ENCODE data around the gene DAGLA.
A peak's percentile ranks its signal among the peaks of the same experiment; 100 is the strongest.

DAGLA gene

DNA sequence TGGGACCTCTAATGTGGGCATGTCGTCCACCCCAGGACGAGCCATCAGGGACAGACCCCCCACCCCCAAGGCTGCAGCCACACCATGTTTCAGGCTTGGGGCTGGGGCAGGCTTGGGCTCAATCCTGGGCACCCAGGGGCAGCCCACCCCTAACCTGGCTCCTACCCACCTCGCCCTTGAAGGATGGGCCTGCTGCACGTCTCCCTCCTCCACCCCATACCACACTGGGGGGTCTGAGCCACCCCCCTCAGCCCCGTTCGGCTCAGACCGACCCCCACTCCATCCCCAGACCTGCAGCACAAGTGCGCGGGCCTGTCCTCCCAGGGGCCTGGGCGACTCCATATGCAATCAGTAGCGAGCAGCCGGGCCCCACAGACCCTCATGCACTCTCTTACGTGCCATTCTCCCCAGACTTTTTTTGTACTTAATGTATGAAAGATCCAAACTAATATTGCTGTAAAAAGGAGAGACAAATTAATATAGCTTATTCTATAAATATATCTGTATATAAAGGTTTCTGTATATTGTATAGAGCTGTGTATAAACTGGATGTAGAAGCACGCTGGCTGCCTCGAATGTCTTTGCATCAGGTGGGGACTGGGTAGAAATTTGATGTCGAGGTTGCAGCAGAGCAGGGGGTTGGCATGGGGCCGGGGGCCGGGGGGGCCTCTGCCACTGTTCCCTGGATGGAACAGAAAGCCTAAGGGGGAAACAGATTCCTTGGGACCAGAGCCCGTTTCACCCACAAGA, 66.4 kb downstream of the DAGLA start:
- FAIRE-seq: no peak
- no peak for TF ChIP-seq SPI1 (IDR thresholded peaks at IDR 0.05; ENCODE audit: low read depth, low read length)
- TF ChIP-seq POLR2AphosphoS5 (IDR thresholded peaks at IDR 0.05; ENCODE audit: low read depth, low read length): no peak
- no peak for TF ChIP-seq POLR2A (IDR thresholded peaks at IDR 0.05; ENCODE audit: low read depth, low read length)
- no peak for TF ChIP-seq POU2F2 (IDR thresholded peaks at IDR 0.05; ENCODE audit: low read depth, low read length)
- no peak for TF ChIP-seq TAF1 (IDR thresholded peaks at IDR 0.05; ENCODE audit: low read depth, low read length)
- TF ChIP-seq PAX5 (IDR thresholded peaks at IDR 0.05; ENCODE audit: insufficient read depth, low read length, severe bottlenecking): no peak
- DNase-seq (ENCODE audit: insufficient read length, low spot score): no peak

DNA sequence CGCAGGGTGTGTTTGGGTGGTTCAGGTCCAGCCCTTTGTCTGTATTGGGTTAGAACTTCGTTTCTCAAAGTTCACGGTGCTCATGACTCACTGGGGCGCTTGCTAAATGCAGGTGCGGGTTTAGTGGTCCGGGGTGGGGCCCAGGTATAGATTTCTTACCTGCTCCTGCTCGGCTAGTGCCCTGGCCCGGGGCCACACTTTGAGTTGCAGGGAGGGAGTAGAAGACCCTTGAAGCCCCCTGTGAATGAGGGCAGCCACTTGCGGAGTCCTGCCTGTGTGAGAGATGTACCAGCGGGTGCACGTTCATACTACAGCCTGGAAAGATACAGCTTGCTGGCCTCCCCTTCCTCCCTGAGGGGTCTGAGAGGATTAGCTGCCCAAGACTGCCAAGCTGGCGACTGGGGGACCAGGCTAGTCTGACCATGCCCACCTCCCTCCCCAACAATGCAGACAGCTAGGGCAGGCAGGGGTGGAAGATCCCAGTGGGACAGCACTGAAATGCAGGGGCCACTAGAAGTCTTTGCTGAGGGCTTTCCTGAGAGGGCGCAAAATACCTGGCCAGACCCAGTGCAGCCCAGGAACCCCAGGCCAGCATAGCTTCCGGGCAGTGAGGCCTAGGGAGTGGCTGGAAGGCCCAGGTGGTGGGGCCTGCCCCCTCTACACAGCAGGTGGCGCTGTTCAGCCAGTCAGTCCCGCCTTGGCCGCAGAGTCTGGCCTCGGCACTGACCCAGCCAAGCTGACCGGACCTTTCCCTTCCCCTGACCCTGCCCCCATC, 67.2 kb downstream of the DAGLA start:
- FAIRE-seq (peak; percentile 48), DNase-seq (ENCODE audit: insufficient read length, low spot score) (peak; percentile 81)
- TF ChIP-seq POU2F2 (IDR thresholded peaks at IDR 0.05; ENCODE audit: low read depth, low read length): no peak
- no peak for TF ChIP-seq POLR2AphosphoS5 (IDR thresholded peaks at IDR 0.05; ENCODE audit: low read depth, low read length)
- TF ChIP-seq TAF1 (IDR thresholded peaks at IDR 0.05; ENCODE audit: low read depth, low read length): no peak
- no peak for TF ChIP-seq PAX5 (IDR thresholded peaks at IDR 0.05; ENCODE audit: insufficient read depth, low read length, severe bottlenecking)
- no peak for TF ChIP-seq SPI1 (IDR thresholded peaks at IDR 0.05; ENCODE audit: low read depth, low read length)
- TF ChIP-seq POLR2A (IDR thresholded peaks at IDR 0.05; ENCODE audit: low read depth, low read length): no peak

DNA sequence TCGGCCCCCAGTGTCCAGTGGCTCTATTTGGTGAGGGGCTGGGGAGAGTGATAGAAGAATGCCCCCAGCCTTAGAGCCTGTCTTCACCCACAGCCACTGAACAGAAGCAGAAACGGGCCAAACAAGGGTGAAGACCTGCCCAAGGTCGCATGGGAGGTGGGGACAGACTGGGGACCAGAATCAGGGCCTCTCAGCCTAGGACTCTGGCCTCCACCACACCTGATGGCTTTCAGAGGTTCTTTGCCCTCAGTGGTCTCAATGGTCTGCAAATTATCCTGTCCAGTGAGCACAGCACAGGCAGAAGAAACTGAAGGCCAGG, 67.7 kb downstream of the DAGLA start:
- no peak for DNase-seq (ENCODE audit: insufficient read length, low spot score)
- TF ChIP-seq POU2F2 (IDR thresholded peaks at IDR 0.05; ENCODE audit: low read depth, low read length) (no peak), POLR2A (IDR thresholded peaks at IDR 0.05; ENCODE audit: low read depth, low read length) (no peak), POLR2AphosphoS5 (IDR thresholded peaks at IDR 0.05; ENCODE audit: low read depth, low read length) (no peak), PAX5 (IDR thresholded peaks at IDR 0.05; ENCODE audit: insufficient read depth, low read length, severe bottlenecking) (no peak), SPI1 (IDR thresholded peaks at IDR 0.05; ENCODE audit: low read depth, low read length) (no peak), TAF1 (IDR thresholded peaks at IDR 0.05; ENCODE audit: low read depth, low read length) (no peak)
- no peak for FAIRE-seq

DNA sequence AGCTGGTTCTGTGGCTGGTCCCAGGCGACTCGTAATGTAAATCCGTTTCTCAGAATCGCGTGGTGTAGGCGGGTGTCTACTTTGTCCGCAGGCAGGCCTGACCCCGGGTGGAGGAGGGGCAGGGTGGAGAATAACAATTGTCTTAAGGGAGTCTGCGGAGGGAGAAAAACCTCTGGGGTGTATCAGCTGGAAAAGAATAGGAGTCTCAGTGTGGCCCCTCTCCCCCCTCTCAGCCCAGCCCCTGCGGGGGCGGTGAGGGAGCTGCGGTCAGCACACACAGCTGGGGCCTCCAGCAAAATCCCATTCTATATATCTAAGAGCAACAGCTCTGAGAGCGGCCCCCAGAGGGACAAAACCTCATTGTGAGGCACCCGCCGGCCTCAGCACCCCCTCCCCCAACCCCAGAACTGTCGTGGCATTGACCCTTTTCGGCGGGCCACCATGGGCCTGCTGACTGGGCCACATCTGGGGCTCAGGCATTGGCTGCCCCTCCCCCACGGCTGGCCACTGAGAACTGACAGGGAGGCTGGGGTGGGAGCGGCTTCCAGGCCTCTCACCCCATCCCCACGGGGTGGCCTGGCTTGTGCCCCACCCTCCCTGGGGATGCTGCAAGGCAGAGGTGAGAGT, 69.5 kb downstream of the DAGLA start:
- FAIRE-seq (no peak), DNase-seq (ENCODE audit: insufficient read length, low spot score) (no peak)
- TF ChIP-seq SPI1 (IDR thresholded peaks at IDR 0.05; ENCODE audit: low read depth, low read length) (no peak), TAF1 (IDR thresholded peaks at IDR 0.05; ENCODE audit: low read depth, low read length) (no peak), PAX5 (IDR thresholded peaks at IDR 0.05; ENCODE audit: insufficient read depth, low read length, severe bottlenecking) (no peak), POLR2A (IDR thresholded peaks at IDR 0.05; ENCODE audit: low read depth, low read length) (no peak), POLR2AphosphoS5 (IDR thresholded peaks at IDR 0.05; ENCODE audit: low read depth, low read length) (no peak), POU2F2 (IDR thresholded peaks at IDR 0.05; ENCODE audit: low read depth, low read length) (no peak)

- TF ChIP-seq POLR2A (IDR thresholded peaks at IDR 0.05; ENCODE audit: low read depth, low read length) (no peak), TAF1 (IDR thresholded peaks at IDR 0.05; ENCODE audit: low read depth, low read length) (no peak), PAX5 (IDR thresholded peaks at IDR 0.05; ENCODE audit: insufficient read depth, low read length, severe bottlenecking) (no peak), POLR2AphosphoS5 (IDR thresholded peaks at IDR 0.05; ENCODE audit: low read depth, low read length) (no peak), SPI1 (IDR thresholded peaks at IDR 0.05; ENCODE audit: low read depth, low read length) (no peak), POU2F2 (IDR thresholded peaks at IDR 0.05; ENCODE audit: low read depth, low read length) (no peak)
- FAIRE-seq (no peak), DNase-seq (ENCODE audit: insufficient read length, low spot score) (no peak)
These were observed 70.6 kb downstream of the DAGLA start for GRCh38 chr11:61750631-61751273.

DNA sequence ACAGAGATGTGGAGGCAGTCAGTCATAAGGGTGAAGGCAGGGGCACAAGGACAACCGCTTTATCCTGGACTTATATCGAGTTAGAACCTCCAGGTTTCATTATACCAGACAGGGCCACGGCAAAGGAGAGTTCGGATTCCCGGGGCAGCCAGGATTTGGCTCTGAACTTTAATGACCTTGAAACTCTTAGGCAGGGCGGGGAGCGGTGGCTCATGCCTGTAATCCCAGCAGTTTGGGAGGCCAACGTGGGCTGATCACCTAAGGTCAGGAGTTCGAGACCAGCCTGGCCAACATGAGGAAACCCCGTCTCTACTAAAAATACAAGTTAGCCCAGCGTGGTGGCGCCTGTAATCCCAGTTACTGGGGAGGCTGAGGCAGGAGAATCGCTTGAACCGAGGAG, 71.2 kb downstream of the DAGLA start:
- FAIRE-seq (no peak), DNase-seq (ENCODE audit: insufficient read length, low spot score) (no peak)
- no peak for TF ChIP-seq TAF1 (IDR thresholded peaks at IDR 0.05; ENCODE audit: low read depth, low read length)

DNA sequence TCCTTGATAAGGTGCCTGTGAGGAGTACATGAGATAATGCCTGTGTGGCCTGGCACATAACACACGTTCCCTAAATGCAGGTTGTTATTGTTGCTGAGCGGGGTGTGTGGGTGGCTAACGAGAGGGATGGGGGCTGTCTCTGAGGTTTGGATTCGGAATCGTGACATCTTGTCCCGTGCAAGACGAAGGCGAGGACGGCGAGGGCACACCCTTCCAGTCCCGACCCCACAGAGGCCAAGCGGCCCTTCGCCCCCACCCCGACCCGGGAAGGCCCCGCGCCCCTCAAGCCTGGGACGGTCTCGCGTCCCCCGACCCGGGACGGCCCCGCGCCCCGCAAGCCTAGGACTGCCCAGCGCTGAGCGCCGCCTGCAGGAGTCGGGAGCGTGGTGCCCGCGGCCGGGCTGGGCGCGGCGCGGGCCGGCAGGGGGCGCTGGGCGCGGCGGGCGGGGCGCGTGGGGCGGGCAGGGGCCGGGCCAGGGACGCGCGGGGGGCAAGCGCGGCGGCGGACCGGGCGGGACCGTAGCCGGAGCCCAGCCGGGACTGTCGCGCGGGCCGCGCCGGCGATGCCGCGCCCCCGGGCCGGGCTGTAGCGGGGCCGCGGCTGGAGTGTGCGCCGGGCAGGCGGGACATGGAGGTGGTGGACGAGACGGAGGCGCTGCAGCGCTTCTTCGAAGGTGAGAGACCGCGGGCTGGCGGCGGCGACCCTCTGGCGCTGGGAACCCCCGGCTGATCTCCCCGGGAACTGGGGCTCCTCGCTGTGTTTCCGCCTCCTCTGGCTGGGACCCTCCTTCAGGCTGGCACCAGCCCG, 72.1 kb downstream of the DAGLA start, which contains the start of gene MYRF:
Gene MYRF (plus strand): TSS at position 520 of the 808 bp plus-strand sequence. CDS start 109 bp downstream, at position 629.
- TF ChIP-seq POLR2A (IDR thresholded peaks at IDR 0.05; ENCODE audit: low read depth, low read length): no peak
- TF ChIP-seq PAX5 (IDR thresholded peaks at IDR 0.05; ENCODE audit: insufficient read depth, low read length, severe bottlenecking): no peak
- TF ChIP-seq POU2F2 (IDR thresholded peaks at IDR 0.05; ENCODE audit: low read depth, low read length): no peak
- TF ChIP-seq TAF1 (IDR thresholded peaks at IDR 0.05; ENCODE audit: low read depth, low read length): no peak
- no peak for TF ChIP-seq SPI1 (IDR thresholded peaks at IDR 0.05; ENCODE audit: low read depth, low read length)
- no peak for TF ChIP-seq POLR2AphosphoS5 (IDR thresholded peaks at IDR 0.05; ENCODE audit: low read depth, low read length)
- peak; percentile 74 for DNase-seq (ENCODE audit: insufficient read length, low spot score)
- no peak for FAIRE-seq

DNA sequence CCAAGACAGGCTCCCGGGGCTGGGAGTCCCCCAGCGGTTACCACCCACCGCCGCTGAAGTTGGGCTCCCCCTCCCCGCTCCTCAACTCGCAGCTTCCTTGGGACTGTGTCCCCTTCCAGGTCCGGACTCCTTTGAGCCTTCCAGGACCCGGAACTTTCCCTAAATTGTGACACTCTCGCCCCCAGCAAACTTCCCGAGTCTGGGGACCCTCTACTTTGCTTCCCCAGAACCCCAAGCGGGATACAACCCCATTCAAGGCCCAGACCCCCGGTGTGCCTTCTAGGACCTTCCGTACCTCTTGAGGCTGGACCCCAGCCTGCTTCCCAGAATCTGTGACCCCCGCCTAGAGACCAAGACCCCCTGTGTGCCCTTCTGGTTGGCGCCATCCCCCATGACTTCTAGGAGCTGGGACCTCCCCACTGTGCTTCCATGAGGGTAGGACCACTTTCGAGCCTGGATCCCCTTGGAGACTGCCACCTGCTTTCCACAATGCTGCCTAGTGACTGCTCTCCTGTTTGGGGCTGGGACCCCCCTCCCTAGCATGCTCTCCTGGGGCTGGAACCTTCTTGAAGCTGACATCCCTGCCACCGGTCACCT, 72.8 kb downstream of the DAGLA start:
- no peak for FAIRE-seq
- DNase-seq (ENCODE audit: insufficient read length, low spot score): no peak
- no peak for TF ChIP-seq SPI1 (IDR thresholded peaks at IDR 0.05; ENCODE audit: low read depth, low read length)
- no peak for TF ChIP-seq PAX5 (IDR thresholded peaks at IDR 0.05; ENCODE audit: insufficient read depth, low read length, severe bottlenecking)
- no peak for TF ChIP-seq TAF1 (IDR thresholded peaks at IDR 0.05; ENCODE audit: low read depth, low read length)
- no peak for TF ChIP-seq POLR2AphosphoS5 (IDR thresholded peaks at IDR 0.05; ENCODE audit: low read depth, low read length)
- no peak for TF ChIP-seq POLR2A (IDR thresholded peaks at IDR 0.05; ENCODE audit: low read depth, low read length)
- TF ChIP-seq POU2F2 (IDR thresholded peaks at IDR 0.05; ENCODE audit: low read depth, low read length): no peak
